HG03571 (cell line): Measurements from ENCODE around the gene CPNE7.

ENCODE experiments used
- ATAC-seq: cut with Tn5 transposase; IDR thresholded peaks from one replicate; pipeline ENCODE4 v1.9.1; 2021; ENCODE audit not compliant: unreplicated experiment

Gene CPNE7

GRCh38 chr16:89575247-89576152, at the start of gene CPNE7:
CPNE7 (plus strand) TSS chr16:89575758; CDS start chr16:89575898, 140 bp downstream.
- no peak for ATAC-seq

GRCh38 chr16:89529097-89529496, 46.5 kb upstream of the CPNE7 start:
- no peak for ATAC-seq

GRCh38 chr16:89530401-89531381, 44.9 kb upstream of the CPNE7 start:
- ATAC-seq: no peak

GRCh38 chr16:89531821-89532526, 43.6 kb upstream of the CPNE7 start:
- ATAC-seq: no peak

GRCh38 chr16:89534252-89534756, 41.3 kb upstream of the CPNE7 start:
- ATAC-seq: no peak

GRCh38 chr16:89536371-89536770, 39.2 kb upstream of the CPNE7 start:
- no peak for ATAC-seq

GRCh38 chr16:89536886-89537548, 38.5 kb upstream of the CPNE7 start:
- ATAC-seq: no peak

- no peak for ATAC-seq
Observed at GRCh38 chr16:89537549-89537925, 38.0 kb upstream of the CPNE7 start.

GRCh38 chr16:89538286-89538685, 37.3 kb upstream of the CPNE7 start:
- ATAC-seq: no peak

GRCh38 chr16:89540557-89540956, 35.0 kb upstream of the CPNE7 start:
- no peak for ATAC-seq

- no peak for ATAC-seq
Observed at GRCh38 chr16:89541792-89542191, 33.8 kb upstream of the CPNE7 start.

GRCh38 chr16:89544113-89544512, 31.4 kb upstream of the CPNE7 start:
- ATAC-seq: no peak

GRCh38 chr16:89544713-89545043, 30.9 kb upstream of the CPNE7 start:
- no peak for ATAC-seq

GRCh38 chr16:89545044-89545830, 30.3 kb upstream of the CPNE7 start:
- ATAC-seq: no peak

GRCh38 chr16:89545831-89546574, 29.6 kb upstream of the CPNE7 start:
- no peak for ATAC-seq

- no peak for ATAC-seq
Observed at GRCh38 chr16:89546781-89547180, 28.8 kb upstream of the CPNE7 start.

GRCh38 chr16:89547291-89547690, 28.3 kb upstream of the CPNE7 start:
- no peak for ATAC-seq

- no peak for ATAC-seq
Observed at GRCh38 chr16:89547860-89548259, 27.7 kb upstream of the CPNE7 start.
